ENCODE data around the gene WHRN. TPM values are rescaled to one million over a fixed set of nuclear protein-coding genes. Genes with fewer than 3 reads are reported as not detected.

WHRN gene
- total and polyA plus RNA-seq, 5 donors from 2014 or later: 1.00 to 24.2 (median 1.4) TPM

GRCh38 chr9:114480746-114481435, 24.4 kb downstream of the WHRN start:
- no peak for ATAC-seq (ENCODE audit: low read depth in 2 of 2)
- Mint-ChIP-seq H3K27ac (no peak overlapping the region), H3K9me3 (no peaks in the 10 kb centered on the region), H3K4me3 (no peak overlapping the region), H3K27me3 (no peaks in the 10 kb centered on the region), H3K36me3 (peaks cover 3% of the 10 kb centered on the region), H3K4me1 (peaks cover 9 to 35% (median 20%) of the 10 kb centered on the region in 4 donors)
- H3K4me3 ChIP-seq (ENCODE audit: low read depth, low read length): no peak overlapping the region
- no peaks in the 10 kb centered on the region for H3K36me3 ChIP-seq (ENCODE audit: control insufficient read depth, insufficient read depth, low read length)
- H3K4me1 ChIP-seq (ENCODE audit: control insufficient read depth, insufficient read depth, low read length, poor library complexity, severe bottlenecking): peaks cover 23% of the 10 kb centered on the region
- DNase-seq: no peak
- H3K9me3 ChIP-seq (ENCODE audit: control insufficient read depth in 2 of 2, low read length in 2 of 2): no peaks in the 10 kb centered on the region
- H3K27ac ChIP-seq (ENCODE audit: insufficient read depth, low read length, poor library complexity, severe bottlenecking): no peak overlapping the region
- no peaks in the 10 kb centered on the region for H3K27me3 ChIP-seq (ENCODE audit: control insufficient read depth, insufficient read depth, low read length)

- H3K4me1 ChIP-seq (ENCODE audit: control insufficient read depth, insufficient read depth, low read length, poor library complexity, severe bottlenecking): peaks cover 13% of the 10 kb centered on the region
- H3K27me3 ChIP-seq (ENCODE audit: control insufficient read depth, insufficient read depth, low read length): no peaks in the 10 kb centered on the region
- H3K4me1 Mint-ChIP-seq: peaks cover 0 to 36% (median 12%) of the 10 kb centered on the region in 4 donors
- H3K27ac Mint-ChIP-seq: no peak overlapping the region
- no peak for DNase-seq
- ATAC-seq (ENCODE audit: low read depth in 2 of 2): no peak
- no peaks in the 10 kb centered on the region for H3K9me3 Mint-ChIP-seq
- no peak overlapping the region for H3K27ac ChIP-seq (ENCODE audit: insufficient read depth, low read length, poor library complexity, severe bottlenecking)
- H3K36me3 ChIP-seq (ENCODE audit: control insufficient read depth, insufficient read depth, low read length): no peaks in the 10 kb centered on the region
- H3K36me3 Mint-ChIP-seq: peaks cover 10% of the 10 kb centered on the region
- no peak overlapping the region for H3K4me3 Mint-ChIP-seq
- no peaks in the 10 kb centered on the region for H3K9me3 ChIP-seq (ENCODE audit: control insufficient read depth in 2 of 2, low read length in 2 of 2)
- no peak overlapping the region for H3K4me3 ChIP-seq (ENCODE audit: low read depth, low read length)
- no peaks in the 10 kb centered on the region for H3K27me3 Mint-ChIP-seq
Observed at GRCh38 chr9:114478871-114479270, 26.4 kb downstream of the WHRN start.

- Histone ChIP-seq H3K4me1 (ENCODE audit: control insufficient read depth, insufficient read depth, low read length, poor library complexity, severe bottlenecking) (peaks cover 13% of the 10 kb centered on the region), H3K27me3 (ENCODE audit: control insufficient read depth, insufficient read depth, low read length) (no peaks in the 10 kb centered on the region), H3K4me3 (ENCODE audit: low read depth, low read length) (no peak overlapping the region), H3K36me3 (ENCODE audit: control insufficient read depth, insufficient read depth, low read length) (no peaks in the 10 kb centered on the region), H3K9me3 (ENCODE audit: control insufficient read depth in 2 of 2, low read length in 2 of 2) (no peaks in the 10 kb centered on the region), H3K27ac (ENCODE audit: insufficient read depth, low read length, poor library complexity, severe bottlenecking) (no peak overlapping the region)
- DNase-seq: no peak
- Mint-ChIP-seq H3K36me3 (peaks cover 11% of the 10 kb centered on the region), H3K27ac (no peak overlapping the region), H3K4me1 (peaks cover 0 to 33% (median 12%) of the 10 kb centered on the region in 4 donors), H3K9me3 (no peaks in the 10 kb centered on the region), H3K27me3 (no peaks in the 10 kb centered on the region), H3K4me3 (no peak overlapping the region)
- ATAC-seq (ENCODE audit: low read depth in 2 of 2): no peak
Observed at GRCh38 chr9:114478459-114478858, 26.8 kb downstream of the WHRN start.

- H3K27ac Mint-ChIP-seq: peak overlapping the region in 1 of 3 donors; percentile 65
- H3K9me3 Mint-ChIP-seq: no peaks in the 10 kb centered on the region
- Histone ChIP-seq H3K36me3 (ENCODE audit: control insufficient read depth, insufficient read depth, low read length) (no peaks in the 10 kb centered on the region), H3K27ac (ENCODE audit: insufficient read depth, low read length, poor library complexity, severe bottlenecking) (no peak overlapping the region), H3K4me3 (ENCODE audit: low read depth, low read length) (no peak overlapping the region), H3K4me1 (ENCODE audit: control insufficient read depth, insufficient read depth, low read length, poor library complexity, severe bottlenecking) (peaks cover 13% of the 10 kb centered on the region), H3K27me3 (ENCODE audit: control insufficient read depth, insufficient read depth, low read length) (no peaks in the 10 kb centered on the region), H3K9me3 (ENCODE audit: control insufficient read depth in 2 of 2, low read length in 2 of 2) (no peaks in the 10 kb centered on the region)
- no peaks in the 10 kb centered on the region for H3K27me3 Mint-ChIP-seq
- H3K4me3 Mint-ChIP-seq: no peak overlapping the region
- peaks cover 0 to 30% (median 12%) of the 10 kb centered on the region in 4 donors for H3K4me1 Mint-ChIP-seq
- no peak for DNase-seq
- ATAC-seq (ENCODE audit: low read depth in 2 of 2): no peak
- peaks cover 11% of the 10 kb centered on the region for H3K36me3 Mint-ChIP-seq
Observed at GRCh38 chr9:114477642-114478041, 27.6 kb downstream of the WHRN start.

GRCh38 chr9:114476891-114477469, 28.3 kb downstream of the WHRN start:
- H3K4me1 Mint-ChIP-seq: peaks cover 0 to 30% (median 10%) of the 10 kb centered on the region in 4 donors
- peak overlapping the region in 2 of 3 donors; percentile 20 to 67 for H3K27ac Mint-ChIP-seq
- H3K36me3 ChIP-seq (ENCODE audit: control insufficient read depth, insufficient read depth, low read length): no peaks in the 10 kb centered on the region
- H3K4me3 Mint-ChIP-seq: no peak overlapping the region
- no peaks in the 10 kb centered on the region for H3K27me3 Mint-ChIP-seq
- peaks cover 0 to 1% (median 0%) of the 10 kb centered on the region in 7 donors for H3K9me3 Mint-ChIP-seq
- H3K36me3 Mint-ChIP-seq: peaks cover 15% of the 10 kb centered on the region
- no peak for ATAC-seq (ENCODE audit: low read depth in 2 of 2)
- H3K27ac ChIP-seq (ENCODE audit: insufficient read depth, low read length, poor library complexity, severe bottlenecking): no peak overlapping the region
- H3K9me3 ChIP-seq (ENCODE audit: control insufficient read depth in 2 of 2, low read length in 2 of 2): no peaks in the 10 kb centered on the region
- no peak for DNase-seq
- H3K4me3 ChIP-seq (ENCODE audit: low read depth, low read length): no peak overlapping the region
- peaks cover 13% of the 10 kb centered on the region for H3K4me1 ChIP-seq (ENCODE audit: control insufficient read depth, insufficient read depth, low read length, poor library complexity, severe bottlenecking)
- H3K27me3 ChIP-seq (ENCODE audit: control insufficient read depth, insufficient read depth, low read length): no peaks in the 10 kb centered on the region

- peak overlapping the region; percentile 55 to 67 (median 63) for H3K27ac Mint-ChIP-seq
Observed at GRCh38 chr9:114475412-114476135, 29.7 kb downstream of the WHRN start.

GRCh38 chr9:114474425-114474824, 30.8 kb downstream of the WHRN start:
- Mint-ChIP-seq H3K4me3 (no peak overlapping the region), H3K4me1 (peaks cover 0 to 16% (median 3%) of the 10 kb centered on the region in 4 donors), H3K27ac (peak overlapping the region in 2 of 3 donors; percentile 67 to 74), H3K9me3 (peaks cover 0 to 2% (median 0%) of the 10 kb centered on the region in 7 donors), H3K27me3 (no peaks in the 10 kb centered on the region), H3K36me3 (peaks cover 18% of the 10 kb centered on the region)
- Histone ChIP-seq H3K36me3 (ENCODE audit: control insufficient read depth, insufficient read depth, low read length) (no peaks in the 10 kb centered on the region), H3K27me3 (ENCODE audit: control insufficient read depth, insufficient read depth, low read length) (no peaks in the 10 kb centered on the region), H3K9me3 (ENCODE audit: control insufficient read depth in 2 of 2, low read length in 2 of 2) (no peaks in the 10 kb centered on the region), H3K4me1 (ENCODE audit: control insufficient read depth, insufficient read depth, low read length, poor library complexity, severe bottlenecking) (peaks cover 7% of the 10 kb centered on the region), H3K27ac (ENCODE audit: insufficient read depth, low read length, poor library complexity, severe bottlenecking) (no peak overlapping the region), H3K4me3 (ENCODE audit: low read depth, low read length) (no peak overlapping the region)
- DNase-seq: no peak
- no peak for ATAC-seq (ENCODE audit: low read depth in 2 of 2)

More at GRCh38 chr9:114475412-114476135, 29.7 kb downstream of the WHRN start:
- no peak overlapping the region for H3K4me3 ChIP-seq (ENCODE audit: low read depth, low read length)
- Mint-ChIP-seq H3K36me3 (peaks cover 15% of the 10 kb centered on the region), H3K4me1 (peaks cover 0 to 22% (median 3%) of the 10 kb centered on the region in 4 donors), H3K27me3 (no peaks in the 10 kb centered on the region), H3K9me3 (peaks cover 0 to 1% (median 0%) of the 10 kb centered on the region in 7 donors), H3K4me3 (peak overlapping the region in 1 of 4 donors; percentile 38)
- H3K27me3 ChIP-seq (ENCODE audit: control insufficient read depth, insufficient read depth, low read length): no peaks in the 10 kb centered on the region
- H3K4me1 ChIP-seq (ENCODE audit: control insufficient read depth, insufficient read depth, low read length, poor library complexity, severe bottlenecking): peaks cover 10% of the 10 kb centered on the region
- no peaks in the 10 kb centered on the region for H3K36me3 ChIP-seq (ENCODE audit: control insufficient read depth, insufficient read depth, low read length)
- H3K27ac ChIP-seq (ENCODE audit: insufficient read depth, low read length, poor library complexity, severe bottlenecking): no peak overlapping the region
- no peaks in the 10 kb centered on the region for H3K9me3 ChIP-seq (ENCODE audit: control insufficient read depth in 2 of 2, low read length in 2 of 2)
- peak in 1 of 2 donors; percentile 37 for ATAC-seq (ENCODE audit: low read depth in 2 of 2)
- DNase-seq: peak in 1 of 3 donors; percentile 31
